Stimulated activated CD8-positive, alpha-beta memory T cell treated with anti-CD3 and anti-CD28 coated beads, Interleukin-7, amount 100 ng/mL, for 24 hours (primary cell): ENCODE data around the gene PPP1R18.
"Not testable (repeated sequence)": the region's sequence is repeated elsewhere in the genome, so short reads cannot be mapped to it uniquely, and the experiment has no call there.

ENCODE experiments used
- DNase-seq: peaks from one replicate; pipeline ENCODE4 v3.0.0-alpha.2; 2020; ENCODE audit warnings: low read depth

The PPP1R18 gene

GRCh38 chr6:30666300-30666699 is 20.1 kb downstream of the PPP1R18 start:
- not testable (repeated sequence) for DNase-seq

GRCh38 chr6:30664994-30665767 is 21.3 kb downstream of the PPP1R18 start:
- DNase-seq = no peak

GRCh38 chr6:30657922-30658321 is 28.5 kb downstream of the PPP1R18 start:
- DNase-seq = not testable (repeated sequence)

GRCh38 chr6:30657454-30657853 is 29.0 kb downstream of the PPP1R18 start:
- no peak for DNase-seq

GRCh38 chr6:30656513-30656912 is 29.9 kb downstream of the PPP1R18 start:
- DNase-seq = no peak

- DNase-seq = no peak
Observed at GRCh38 chr6:30655743-30656094, 30.7 kb downstream of the PPP1R18 start.

GRCh38 chr6:30654798-30655742 is 31.4 kb downstream of the PPP1R18 start:
- DNase-seq = no peak

- DNase-seq = no peak
Observed at GRCh38 chr6:30651143-30651542, 35.3 kb downstream of the PPP1R18 start.

GRCh38 chr6:30647242-30648116 is 39.0 kb downstream of the PPP1R18 start:
- peak; percentile 51 for DNase-seq

- peak; percentile 80 for DNase-seq
Observed at GRCh38 chr6:30646450-30647241, 39.8 kb downstream of the PPP1R18 start, which contains the start of gene C6orf136. Gene C6orf136 (plus strand): TSS chr6:30647133. CDS start chr6:30647232, 99 bp downstream.

GRCh38 chr6:30645989-30646388 is 40.5 kb downstream of the PPP1R18 start:
- no peak for DNase-seq

GRCh38 chr6:30644769-30645168 is 41.7 kb downstream of the PPP1R18 start:
- DNase-seq = no peak

GRCh38 chr6:30643656-30644055 is 42.8 kb downstream of the PPP1R18 start:
- DNase-seq = no peak

GRCh38 chr6:30641048-30641447 is 45.4 kb downstream of the PPP1R18 start:
- no peak for DNase-seq

GRCh38 chr6:30640481-30640880 is 46.0 kb downstream of the PPP1R18 start:
- DNase-seq = no peak

- DNase-seq = no peak
Observed at GRCh38 chr6:30635834-30636233, 50.6 kb downstream of the PPP1R18 start.

- peak; percentile 77 for DNase-seq
Observed at GRCh38 chr6:30626484-30627366, 59.7 kb downstream of the PPP1R18 start, which contains the start of gene ATAT1. Gene ATAT1 (plus strand): TSS chr6:30626874.
